B cell (primary cell): ENCODE results near the gene AXIN1. TPM values are rescaled to one million over a fixed set of nuclear protein-coding genes. Genes with fewer than 3 reads are reported as not detected.

Experiments
- ATAC-seq: fragments of 200-7000 bp; cut with Tn5 transposase; one replicate; pipeline ENCODE4 v1.10.0; 2021; ENCODE audit warnings: low read depth, mild to moderate bottlenecking, moderate number of reproducible peaks, moderate library complexity
- CTCF ChIA-PET: fragments of 350-600 bp; sonication (Branson Sonifier 250); formaldehyde crosslinking; loops from one replicate; lab custom pipeline; 2021; ENCODE audit warnings: antibody characterized with exemption, inconsistent platforms; lab: Charles Lee
- POLR2A ChIA-PET: fragments of 350-600 bp; sonication (Branson Sonifier 250); formaldehyde crosslinking; loops from one replicate; lab custom pipeline; 2021; ENCODE audit warnings: antibody characterized with exemption; lab: Charles Lee
- DNase-seq: peaks from one replicate; pipeline ENCODE4 v3.0.0; 2013
- H2AFZ ChIP-seq: 2 replicates; pipeline ENCODE4 v1.6.1; 2012; ENCODE audit warnings: mild to moderate bottlenecking, low read depth, low read length; ENCODE audit not compliant: insufficient read depth, poor library complexity, severe bottlenecking
- H3K27ac ChIP-seq, 2 donors: 1 replicate in 1 of 2; 2 replicates in 1 of 2; pipeline ENCODE4 v1.5.1; 2012 to 2013; ENCODE audit warnings: low read length in 2 of 2, mild to moderate bottlenecking in 2 of 2, moderate library complexity in 1 of 2
- H3K27me3 ChIP-seq, 4 experiments: fragments of 200-600 bp in 1 of 4; sonication (generic) in 1 of 4; replicated peaks in 1 of 4; 1 replicate in 2 of 4; 2 replicates in 2 of 4; pipeline versions ENCODE4 v1.6.1 to v1.7.0; 2013 to 2016; ENCODE audit warnings: low read length in 3 of 4, mild to moderate bottlenecking in 2 of 4, mixed read lengths in 1 of 4, moderate library complexity in 1 of 4; ENCODE audit not compliant: insufficient read depth in 4 of 4, control insufficient read depth in 3 of 4; ENCODE audit errors: control extremely low read depth in 1 of 4
- H3K36me3 ChIP-seq, 2 experiments: replicated peaks in 1 of 2; 1 replicate in 1 of 2; 2 replicates in 1 of 2; pipeline versions ENCODE4 v1.6.1 to v1.7.1; 2013; ENCODE audit warnings: low read length in 1 of 2; ENCODE audit not compliant: insufficient read depth in 2 of 2, control insufficient read depth in 1 of 2; ENCODE audit errors: control extremely low read depth in 1 of 2, extremely low read depth in 1 of 2
- H3K4me1 ChIP-seq, 2 donors: fragments of 200-600 bp in 1 of 2; sonication (generic) in 1 of 2; 1 replicate in 1 of 2; 2 replicates in 1 of 2; pipeline versions ENCODE4 v1.5.1 to v1.6.1; 2013 to 2017; ENCODE audit warnings: low read length in 2 of 2; ENCODE audit not compliant: control insufficient read depth in 2 of 2, insufficient read depth in 2 of 2
- H3K4me2 ChIP-seq: replicated peaks from 2 replicates; pipeline ENCODE3; 2012; ENCODE audit warnings: mild to moderate bottlenecking, low read depth, low read length; ENCODE audit not compliant: poor library complexity, severe bottlenecking
- H3K4me3 ChIP-seq, 5 experiments: fragments of 200-600 bp in 1 of 5; sonication (generic) in 1 of 5; 1 replicate in 3 of 5; 2 replicates in 2 of 5; pipeline versions ENCODE4 v1.5.1 to v1.7.0; 2011 to 2016; ENCODE audit warnings: low read length in 4 of 5, mild to moderate bottlenecking in 4 of 5, low read depth in 2 of 5, control low read depth in 1 of 5, moderate library complexity in 1 of 5; ENCODE audit not compliant: insufficient read depth in 1 of 5; ENCODE audit errors: control extremely low read depth in 1 of 5, extremely low read depth in 1 of 5
- H3K79me2 ChIP-seq: fragments of 200-600 bp; sonication (generic); one replicate; pipeline ENCODE4 v1.6.0; 2016; ENCODE audit warnings: low read length; ENCODE audit not compliant: control insufficient read depth, insufficient read depth
- H3K9ac ChIP-seq: fragments of 200-600 bp; sonication (generic); 2 replicates; pipeline ENCODE4 v1.6.1; 2017; ENCODE audit warnings: mild to moderate bottlenecking, low read length, moderate library complexity
- H3K9me3 ChIP-seq, 3 donors: one replicate each; pipeline versions ENCODE4 v1.6.1 to v1.7.1; 2013; ENCODE audit warnings: low read length in 2 of 3; ENCODE audit not compliant: control insufficient read depth in 2 of 3, insufficient read depth in 1 of 3; ENCODE audit errors: control extremely low read depth in 1 of 3
- H4K20me1 ChIP-seq: 2 replicates; pipeline ENCODE4 v1.6.0; 2012; ENCODE audit warnings: mild to moderate bottlenecking, low read length; ENCODE audit not compliant: insufficient read depth, control insufficient read depth, poor library complexity, severe bottlenecking
- H3K27ac Mint-ChIP-seq: one replicate; pipeline ENCODE4 v1.8.0; 2021; ENCODE audit warnings: mixed read lengths
- H3K27me3 Mint-ChIP-seq: one replicate; pipeline ENCODE4 v1.8.0; 2021; ENCODE audit warnings: mixed read lengths
- H3K4me1 Mint-ChIP-seq: one replicate; pipeline ENCODE4 v1.8.0; 2021; ENCODE audit warnings: mixed read lengths
- H3K4me3 Mint-ChIP-seq: one replicate; pipeline ENCODE4 v1.8.0; 2021; ENCODE audit warnings: mixed read lengths
- H3K9me3 Mint-ChIP-seq: one replicate; pipeline ENCODE4 v1.8.0; 2022; ENCODE audit warnings: mixed read lengths; ENCODE audit not compliant: insufficient read depth
- EZH2 ChIP-seq: IDR thresholded peaks from 2 replicates; pipeline ENCODE4 v1.6.1; 2012; ENCODE audit warnings: borderline replicate concordance, low read depth, mild to moderate bottlenecking, moderate library complexity, low read length; ENCODE audit not compliant: insufficient read depth, poor library complexity, severe bottlenecking
- WGBS: methylation state at CpG from one replicate; pipeline ENCODE4 v1.1.5; 2013; ENCODE audit warnings: missing lambda C conversion rate; ENCODE audit not compliant: insufficient coverage; 5-methylcytosine and 5-hydroxymethylcytosine counted together
- intact Hi-C: fragments of 100-400 bp; cut with micrococcal nuclease; formaldehyde crosslinking; loops from one replicate; pipeline ENCODE4 v1.10.0; 2022
- polyA plus RNA-seq: library from polyadenylated mRNA; depleted of rRNA; stranded (reverse); fragments of >200 nt; gene quantifications from 2 replicates; pipeline ENCODE4 v1.2.3, GENCODE V29; 2012
- total RNA-seq, 2 donors: library from RNA; stranded (reverse); fragments of 120-200 nt in 1 of 2; gene quantifications; 1 replicate in 1 of 2; 2 replicates in 1 of 2; pipeline versions ENCODE4 v1.2.3 to v1.2.4, GENCODE V29; 2013 to 2022
- TF ChIP-seq, protein P1 (sequence below): fragments of 200-600 bp; IDR thresholded peaks from one replicate; pipeline ENCODE4 v1.8.0; 2022; ENCODE audit warnings: antibody characterized with exemption, mild to moderate bottlenecking

Gene AXIN1
- total and polyA plus RNA-seq, 2 donors (not counting 1 experiment from before 2014, with no cell fraction given) = 39.0 to 40.8 TPM

- Histone ChIP-seq H4K20me1 (peaks cover 88% of the 10 kb centered on the region), H3K9me3 (no peaks in the 10 kb centered on the region), H2AFZ (no peak overlapping the region), H3K79me2 (peaks cover 91% of the 10 kb centered on the region), H3K27ac (no peak overlapping the region), H3K36me3 (peaks cover 5 to 32% of the 10 kb centered on the region in 2 experiments), H3K4me1 (peaks cover 12 to 25% of the 10 kb centered on the region in 2 donors), H3K4me2 (no peak overlapping the region), H3K9ac (no peak overlapping the region), H3K4me3 (no peak overlapping the region), H3K27me3 (no peaks in the 10 kb centered on the region)
- H3K4me1 Mint-ChIP-seq = peaks cover 43% of the 10 kb centered on the region
- no peaks in the 10 kb centered on the region for H3K27me3 Mint-ChIP-seq
- no peaks in the 10 kb centered on the region for H3K9me3 Mint-ChIP-seq
- no peak for ATAC-seq
- ChIA-PET CTCF (no interaction called here), POLR2A (no interaction called here)
- 97% methylated on average over 5 of the region's 6 CpGs for WGBS
- intact Hi-C loops = no loop called here
- no peak overlapping the region for H3K4me3 Mint-ChIP-seq
- TF ChIP-seq, protein P1, sequence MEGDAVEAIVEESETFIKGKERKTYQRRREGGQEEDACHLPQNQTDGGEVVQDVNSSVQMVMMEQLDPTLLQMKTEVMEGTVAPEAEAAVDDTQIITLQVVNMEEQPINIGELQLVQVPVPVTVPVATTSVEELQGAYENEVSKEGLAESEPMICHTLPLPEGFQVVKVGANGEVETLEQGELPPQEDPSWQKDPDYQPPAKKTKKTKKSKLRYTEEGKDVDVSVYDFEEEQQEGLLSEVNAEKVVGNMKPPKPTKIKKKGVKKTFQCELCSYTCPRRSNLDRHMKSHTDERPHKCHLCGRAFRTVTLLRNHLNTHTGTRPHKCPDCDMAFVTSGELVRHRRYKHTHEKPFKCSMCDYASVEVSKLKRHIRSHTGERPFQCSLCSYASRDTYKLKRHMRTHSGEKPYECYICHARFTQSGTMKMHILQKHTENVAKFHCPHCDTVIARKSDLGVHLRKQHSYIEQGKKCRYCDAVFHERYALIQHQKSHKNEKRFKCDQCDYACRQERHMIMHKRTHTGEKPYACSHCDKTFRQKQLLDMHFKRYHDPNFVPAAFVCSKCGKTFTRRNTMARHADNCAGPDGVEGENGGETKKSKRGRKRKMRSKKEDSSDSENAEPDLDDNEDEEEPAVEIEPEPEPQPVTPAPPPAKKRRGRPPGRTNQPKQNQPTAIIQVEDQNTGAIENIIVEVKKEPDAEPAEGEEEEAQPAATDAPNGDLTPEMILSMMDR = no peak
- TF ChIP-seq EZH2 = no peak
- DNase-seq = peak; percentile 3
- no peak overlapping the region for H3K27ac Mint-ChIP-seq
Observed at GRCh38 chr16:347203-347602, 5.3 kb downstream of the AXIN1 start.

GRCh38 chr16:346587-346986 is 5.9 kb downstream of the AXIN1 start:
- Mint-ChIP-seq H3K4me1 (peaks cover 46% of the 10 kb centered on the region), H3K27ac (no peak overlapping the region), H3K4me3 (no peak overlapping the region), H3K27me3 (no peaks in the 10 kb centered on the region), H3K9me3 (no peaks in the 10 kb centered on the region)
- Histone ChIP-seq H3K27ac (no peak overlapping the region), H2AFZ (no peak overlapping the region), H3K27me3 (no peaks in the 10 kb centered on the region), H4K20me1 (peaks cover 87% of the 10 kb centered on the region), H3K4me2 (no peak overlapping the region), H3K79me2 (peaks cover 94% of the 10 kb centered on the region), H3K36me3 (peaks cover 5 to 32% of the 10 kb centered on the region in 2 experiments), H3K4me1 (peaks cover 12 to 22% of the 10 kb centered on the region in 2 donors), H3K4me3 (no peak overlapping the region), H3K9ac (no peak overlapping the region), H3K9me3 (no peaks in the 10 kb centered on the region)
- DNase-seq (peak; percentile 2), ATAC-seq (no peak)
- POLR2A ChIA-PET = no interaction called here
- intact Hi-C loops = no loop called here
- CTCF ChIA-PET = interaction anchor here (0.6 kb wide), 1 partner anchor 165 kb away, joined by 3 read pairs; no protein-coding TSS in a partner anchor
- 98% methylated on average over 15 of the region's 15 CpGs for WGBS
- no peak for TF ChIP-seq EZH2
- TF ChIP-seq, protein P1 = no peak
